ENCODE results near the gene RALA.

The RALA gene, protein sequence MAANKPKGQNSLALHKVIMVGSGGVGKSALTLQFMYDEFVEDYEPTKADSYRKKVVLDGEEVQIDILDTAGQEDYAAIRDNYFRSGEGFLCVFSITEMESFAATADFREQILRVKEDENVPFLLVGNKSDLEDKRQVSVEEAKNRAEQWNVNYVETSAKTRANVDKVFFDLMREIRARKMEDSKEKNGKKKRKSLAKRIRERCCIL

DNA sequence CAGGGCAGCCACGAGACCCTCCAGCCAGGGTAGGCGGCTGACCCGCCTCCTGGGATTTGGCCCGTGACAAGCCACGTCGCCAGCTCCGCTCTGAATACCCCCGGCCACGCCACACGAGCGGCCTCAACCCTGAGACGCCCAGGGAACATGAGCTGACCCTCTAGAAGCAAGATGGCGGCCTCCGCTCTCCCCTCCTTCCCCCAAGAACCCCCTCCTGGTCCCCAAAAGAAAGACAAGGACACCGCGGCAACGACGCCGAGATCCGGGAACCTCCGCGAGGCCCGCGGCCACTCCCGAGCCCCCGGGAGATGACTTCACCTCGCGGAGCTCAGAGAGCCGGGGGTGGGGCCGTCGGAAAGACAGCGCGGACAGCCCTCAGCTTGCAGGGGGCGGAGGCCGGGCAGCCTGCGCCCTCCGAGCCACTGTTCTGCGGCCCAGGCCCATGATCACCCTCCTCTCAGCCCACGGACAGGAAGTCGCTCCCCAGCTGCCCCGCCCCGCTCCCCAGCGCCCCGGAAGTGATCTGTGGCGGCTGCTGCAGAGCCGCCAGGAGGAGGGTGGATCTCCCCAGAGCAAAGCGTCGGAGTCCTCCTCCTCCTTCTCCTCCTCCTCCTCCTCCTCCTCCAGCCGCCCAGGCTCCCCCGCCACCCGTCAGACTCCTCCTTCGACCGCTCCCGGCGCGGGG, at the start of gene RALA:
Gene RALA (plus strand): TSS at position 526 of the 685 bp plus-strand sequence. CDS start 63,096 bp downstream, outside the sequence.
- DNase-seq (ENCODE audit: low read depth in 2 of 2): peak; percentile 63 to 84

DNA sequence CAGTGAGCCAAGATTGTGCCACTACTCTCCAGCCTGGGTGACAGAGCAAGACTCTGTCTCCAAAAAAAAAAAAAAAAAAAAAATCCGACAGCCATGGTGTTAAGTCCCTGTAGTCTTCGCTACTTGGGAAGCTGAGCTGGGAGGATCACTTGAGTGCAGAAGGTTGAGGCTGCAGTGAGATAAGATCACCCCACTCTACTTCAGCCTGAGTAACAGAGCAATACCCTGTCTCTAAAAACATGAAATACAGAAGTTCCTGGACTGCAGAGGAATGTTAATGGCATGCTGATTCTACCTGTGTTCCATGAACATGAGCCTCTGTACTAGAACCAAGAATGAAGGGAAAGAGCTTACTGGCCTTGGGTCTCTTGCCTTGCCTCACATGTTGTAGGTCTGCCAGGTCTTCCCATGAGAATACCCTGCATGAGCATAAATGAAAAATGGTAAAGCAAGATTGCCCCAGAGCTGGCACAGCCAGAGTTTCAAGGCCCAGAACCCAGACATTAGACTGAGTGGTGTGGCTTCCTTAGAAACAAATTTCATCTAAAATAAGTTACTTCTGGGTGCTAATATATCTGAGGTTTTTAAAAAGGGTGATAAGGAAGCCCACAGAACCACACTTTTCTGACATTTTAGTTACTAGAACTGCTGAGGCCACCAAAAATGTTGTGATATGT, 48.6 kb upstream of the RALA start:
- DNase-seq (ENCODE audit: low read depth in 2 of 2): no peak

DNA sequence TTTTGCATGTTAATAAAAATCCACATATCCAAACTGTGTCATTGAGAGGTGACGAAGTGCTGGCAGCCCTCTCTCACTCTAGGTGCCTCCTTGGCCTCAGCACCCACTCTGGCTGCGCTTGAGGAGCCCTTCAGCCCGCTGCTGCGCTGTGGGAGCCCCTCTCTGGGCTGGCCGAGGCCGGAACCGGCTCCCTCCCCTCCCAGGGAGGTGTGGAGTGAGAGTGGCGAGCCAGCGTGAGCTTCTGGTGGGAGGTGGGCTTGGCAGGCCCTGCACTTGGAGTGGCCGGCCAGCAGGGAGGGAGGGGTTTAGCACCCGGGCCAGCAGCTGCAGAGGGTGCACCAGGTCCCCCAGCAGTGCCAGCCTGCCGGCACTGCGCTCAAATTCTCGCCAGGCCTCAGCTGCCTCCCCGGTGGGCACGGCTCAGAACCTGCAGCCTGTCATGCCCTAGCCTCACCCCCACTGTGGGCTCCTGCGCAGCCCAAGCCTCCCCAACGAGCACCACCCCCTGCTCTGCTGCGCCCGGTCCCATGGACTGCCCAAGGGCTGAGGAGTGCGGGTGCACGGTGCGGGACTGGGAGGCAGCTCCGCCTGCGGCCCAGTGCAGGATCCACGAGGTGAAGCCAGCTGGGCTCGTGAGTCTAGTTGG, 46.0 kb upstream of the RALA start:
- no peak for DNase-seq (ENCODE audit: low read depth in 2 of 2)

DNA sequence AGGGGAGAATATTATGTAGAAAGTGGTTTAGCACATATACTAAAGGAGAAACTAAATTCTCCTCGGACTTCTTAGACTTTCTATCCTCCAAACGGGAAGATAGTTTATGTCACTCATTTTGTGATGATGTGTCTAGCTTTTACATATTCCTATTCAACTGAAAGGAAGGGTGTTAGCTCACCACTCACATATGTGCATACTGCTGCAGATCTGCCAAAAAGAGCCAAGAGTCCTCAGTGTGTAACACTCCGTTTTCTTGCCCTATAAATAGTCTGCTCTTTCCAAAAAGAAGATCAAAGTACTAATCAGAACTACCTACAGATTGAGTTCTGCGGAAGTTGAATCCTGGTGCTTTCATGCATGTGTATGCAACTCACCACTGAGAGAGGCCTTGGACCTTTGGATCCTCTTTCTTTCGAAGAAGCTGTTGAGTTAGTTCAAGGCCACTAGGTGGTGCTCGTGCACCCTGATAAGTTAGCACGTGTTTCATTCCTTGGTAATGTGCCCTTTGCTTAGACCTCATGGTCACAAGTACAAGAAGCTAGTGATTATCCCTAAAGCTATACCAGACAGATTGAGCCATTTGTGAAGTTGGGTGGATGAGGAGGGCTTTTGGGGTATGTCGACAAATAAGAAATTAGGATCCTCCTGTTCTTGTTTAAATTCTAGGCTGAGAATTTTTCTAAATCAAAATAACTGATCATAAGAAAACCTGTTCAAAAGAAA, 43.1 kb upstream of the RALA start:
- DNase-seq (ENCODE audit: low read depth in 2 of 2): peak; percentile 46 to 48

DNA sequence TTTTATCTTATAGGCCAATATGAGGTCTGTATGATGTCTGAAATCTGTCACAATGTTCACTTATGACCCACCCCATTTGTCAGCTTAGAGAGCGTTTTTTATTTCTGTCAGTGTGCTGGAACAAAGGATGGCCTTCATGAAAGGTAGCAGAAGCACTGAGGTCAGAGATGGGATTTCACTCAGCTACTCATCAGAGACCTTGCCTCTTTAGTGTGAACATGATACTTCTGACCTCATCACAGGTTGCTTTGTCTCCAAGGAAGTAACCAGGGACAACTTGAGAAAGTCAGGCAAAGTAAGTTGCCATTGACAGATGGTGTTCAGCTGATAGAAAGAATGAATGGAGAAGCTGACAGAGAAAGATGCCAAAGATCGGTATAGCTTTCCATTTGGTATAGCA, 40.8 kb upstream of the RALA start:
- DNase-seq (ENCODE audit: low read depth in 2 of 2): no peak

DNA sequence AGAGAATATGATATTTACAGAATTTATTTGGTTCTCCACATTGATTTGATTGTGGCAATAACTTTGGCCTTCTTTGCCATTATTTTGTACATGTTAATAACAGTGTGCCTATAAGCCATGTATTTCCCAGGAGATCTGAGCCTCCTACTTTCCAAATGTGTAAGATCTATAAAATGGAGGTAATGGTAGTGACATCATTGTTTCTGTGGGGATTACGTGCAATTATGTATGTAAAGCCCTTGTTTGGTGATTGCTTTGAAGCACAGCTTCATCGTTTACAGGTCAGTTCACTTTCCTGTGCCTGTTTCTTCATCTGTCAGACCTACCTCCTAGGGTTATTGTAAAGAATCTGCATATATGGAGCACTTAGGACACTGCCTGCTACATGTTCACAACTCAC, 39.8 kb upstream of the RALA start:
- no peak for DNase-seq (ENCODE audit: low read depth in 2 of 2)

DNA sequence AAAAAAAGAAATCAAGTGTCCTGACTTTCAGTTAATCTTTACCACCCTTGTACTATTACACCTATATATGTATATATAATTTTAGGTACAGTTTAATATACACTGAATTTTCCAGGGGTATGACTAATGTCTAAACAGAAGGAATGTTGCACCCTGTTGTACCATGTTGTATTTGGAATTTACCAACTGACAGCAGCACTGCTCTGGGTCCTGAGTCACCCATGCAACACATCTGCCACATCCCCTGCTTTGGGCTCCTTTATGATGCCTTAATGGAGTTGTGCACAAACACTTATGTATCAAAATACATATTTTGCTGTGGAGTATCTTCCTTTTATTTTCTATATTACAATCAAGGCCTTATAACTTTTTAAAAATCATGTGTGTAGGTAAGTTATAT, 36.0 kb upstream of the RALA start:
- DNase-seq (ENCODE audit: low read depth in 2 of 2): no peak

DNA sequence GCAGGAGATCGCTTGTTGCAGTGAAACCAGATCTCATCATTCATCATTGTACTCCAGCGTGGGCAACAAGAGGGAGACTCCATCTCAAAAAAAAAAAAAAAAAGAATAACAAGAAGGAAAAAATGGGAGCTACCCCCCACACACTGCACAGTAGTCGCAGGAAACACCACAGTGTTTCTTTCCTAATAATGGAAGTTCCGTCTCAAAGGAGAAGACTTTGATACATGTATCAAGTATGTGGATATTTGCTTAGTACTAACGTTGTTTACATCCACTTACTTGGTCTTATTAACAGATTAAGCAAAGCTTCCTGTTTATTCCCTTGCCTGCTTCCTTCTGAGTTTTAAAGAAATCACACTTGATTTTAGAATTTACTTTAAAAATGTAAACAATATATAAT, 35.0 kb upstream of the RALA start:
- DNase-seq (ENCODE audit: low read depth in 2 of 2): no peak

DNA sequence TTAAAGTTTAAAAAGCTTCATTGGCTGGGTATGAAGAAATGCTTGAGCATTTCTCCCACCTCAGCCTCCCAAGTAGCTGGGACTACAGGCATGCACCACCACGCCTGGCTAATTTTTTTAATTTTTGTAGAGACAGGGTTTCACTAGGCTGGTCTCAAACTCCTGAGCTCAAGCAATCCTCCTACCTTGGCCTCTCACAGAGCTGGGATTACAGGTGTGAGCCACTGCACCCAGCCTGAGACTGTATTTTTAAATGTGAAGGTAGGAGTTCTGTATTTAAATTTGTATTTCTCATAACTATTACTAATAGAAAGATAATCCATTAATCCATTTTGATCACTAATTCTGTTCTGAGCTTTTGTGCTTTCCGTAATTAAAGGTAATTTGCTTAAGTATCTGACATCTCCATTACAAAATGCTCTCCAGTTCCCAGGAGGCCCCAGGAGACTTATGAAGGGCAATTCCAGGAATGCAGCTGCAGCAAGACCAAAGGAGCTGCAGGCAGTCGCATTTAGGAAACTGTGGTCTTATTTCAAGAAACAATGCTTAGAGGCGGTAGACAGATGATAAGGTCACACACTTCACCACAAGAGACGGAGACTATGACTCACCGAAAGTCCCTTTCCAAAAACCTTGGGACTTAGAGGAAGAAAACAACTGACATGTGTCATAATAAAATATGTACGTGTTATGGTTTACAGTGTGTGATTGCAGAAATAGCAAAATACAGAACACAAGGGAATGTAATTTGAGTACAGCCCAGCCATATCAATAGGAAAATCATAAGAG, 33.9 kb upstream of the RALA start:
- DNase-seq (ENCODE audit: low read depth in 2 of 2): peak in 1 of 2 donors; percentile 36

DNA sequence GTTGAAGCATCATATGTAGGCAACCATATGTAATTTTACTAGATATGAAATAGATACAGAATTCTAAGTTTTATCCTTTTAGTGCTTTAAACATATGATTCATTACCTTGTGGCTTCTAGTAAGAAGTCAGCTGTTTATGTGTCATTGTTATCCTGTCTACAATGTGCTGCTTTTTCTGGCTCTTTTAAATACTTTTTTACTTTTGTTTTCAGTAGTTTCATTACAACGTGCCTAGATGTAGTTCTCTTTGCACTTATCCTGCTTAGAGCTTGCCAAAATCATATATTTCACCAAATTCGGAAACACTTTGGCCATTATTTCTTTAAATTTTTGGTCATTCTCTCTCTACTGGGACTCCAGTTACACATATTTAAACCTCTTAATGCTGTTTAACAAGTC, 30.8 kb upstream of the RALA start:
- DNase-seq (ENCODE audit: low read depth in 2 of 2): no peak

DNA sequence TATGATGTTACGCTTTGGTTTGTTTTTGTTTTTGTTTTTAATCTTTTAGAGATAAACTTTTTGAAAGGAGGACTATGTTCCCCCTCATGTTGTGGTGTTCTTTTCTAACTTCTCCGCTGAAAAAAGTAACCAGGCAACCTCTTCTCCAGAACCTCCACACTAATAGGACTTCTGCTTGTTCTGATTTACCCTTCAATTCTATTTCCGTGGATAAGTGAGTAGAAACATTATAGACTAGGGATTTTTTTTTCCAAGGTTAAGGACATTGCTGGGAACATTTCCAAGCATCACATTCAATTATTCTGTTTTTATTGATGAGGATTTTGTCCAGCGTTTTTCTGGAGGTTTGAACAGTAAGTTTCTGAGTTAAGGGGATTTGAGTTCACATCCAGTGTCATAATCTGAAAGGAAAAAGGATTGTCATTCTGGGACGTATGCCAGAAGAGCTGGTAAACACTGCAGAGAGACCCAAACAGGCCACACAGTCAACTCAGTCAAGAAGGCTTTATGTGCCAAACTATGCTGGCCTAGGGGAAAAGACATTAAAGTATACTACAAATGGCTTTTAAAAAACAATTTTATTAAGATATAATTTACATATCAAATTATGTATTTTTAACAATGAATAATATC, 28.3 kb upstream of the RALA start:
- no peak for DNase-seq (ENCODE audit: low read depth in 2 of 2)

DNA sequence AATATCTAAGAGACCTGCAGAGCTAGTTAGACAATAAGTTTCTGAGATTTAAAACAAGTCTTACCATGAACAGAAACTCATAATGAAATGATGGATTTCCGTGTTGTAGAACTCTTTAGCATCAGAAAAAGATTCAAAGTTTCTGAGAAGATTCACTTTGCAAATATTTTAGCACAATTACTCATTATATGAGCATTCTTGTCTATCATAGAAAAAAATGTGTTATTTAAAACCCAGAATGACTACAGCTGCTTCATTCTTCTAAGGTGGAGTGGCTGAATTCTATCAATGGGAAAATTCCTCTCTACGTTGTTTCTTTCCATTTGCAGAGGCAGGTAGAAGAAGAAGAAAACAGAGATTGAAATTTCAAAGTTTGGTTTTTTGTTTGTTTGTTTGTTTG, 21.0 kb upstream of the RALA start:
- DNase-seq (ENCODE audit: low read depth in 2 of 2): no peak

DNA sequence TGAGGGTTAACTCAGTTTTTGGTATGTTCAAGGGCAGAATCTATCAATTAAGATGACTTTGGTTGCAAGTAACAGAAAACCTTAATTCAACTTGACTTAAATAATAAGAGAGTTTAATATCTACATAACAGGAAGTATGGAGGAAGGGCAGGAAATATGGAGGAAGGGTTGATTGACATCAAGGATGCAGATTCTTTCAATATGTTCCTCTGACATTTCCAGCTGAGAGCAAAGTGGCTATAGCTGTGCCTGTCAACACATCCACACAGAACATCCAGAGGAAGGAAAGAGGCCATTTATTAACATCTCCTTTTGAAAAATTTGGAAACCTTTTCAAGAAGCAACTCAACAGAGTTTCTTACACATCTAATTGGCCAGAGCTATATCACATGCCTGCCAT, 19.4 kb upstream of the RALA start:
- DNase-seq (ENCODE audit: low read depth in 2 of 2): no peak

DNA sequence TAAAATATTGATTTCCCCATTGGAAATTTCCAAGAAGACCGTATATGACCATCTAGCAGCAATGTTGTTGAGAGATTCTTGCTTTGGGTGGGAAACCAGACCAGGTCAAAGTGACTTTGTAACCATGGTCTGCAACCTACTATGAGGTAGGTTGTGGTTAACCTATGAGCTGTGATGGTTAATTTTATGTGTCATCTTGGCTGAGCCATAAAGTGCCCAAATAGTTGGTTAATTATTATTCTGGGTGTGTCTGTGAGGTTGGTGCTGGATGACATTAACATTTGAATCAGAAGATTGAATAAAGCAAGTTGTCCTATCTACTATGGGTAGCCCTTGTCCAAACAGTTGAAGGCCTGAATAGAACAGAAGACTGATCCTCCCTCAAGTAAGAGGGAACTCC, 18.3 kb upstream of the RALA start:
- DNase-seq (ENCODE audit: low read depth in 2 of 2): no peak

DNA sequence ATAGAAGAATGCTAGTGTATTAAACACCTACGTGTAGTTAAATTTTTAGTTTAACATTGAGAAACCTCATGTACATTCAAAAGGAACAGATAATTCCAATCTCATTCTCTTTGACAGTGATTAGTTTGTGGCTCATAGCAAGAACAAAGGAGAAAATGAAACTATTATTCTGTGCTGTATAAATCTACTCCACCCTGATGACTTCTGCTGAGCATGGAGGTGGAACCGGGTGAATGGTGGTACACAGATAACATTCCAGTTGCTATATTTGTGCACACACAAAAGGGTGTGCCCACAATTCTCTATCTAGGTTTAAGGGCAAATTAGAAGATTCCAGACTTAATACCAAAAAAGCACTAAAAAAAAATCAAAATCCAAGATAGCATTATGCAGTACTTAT, 17.0 kb upstream of the RALA start:
- no peak for DNase-seq (ENCODE audit: low read depth in 2 of 2)

DNA sequence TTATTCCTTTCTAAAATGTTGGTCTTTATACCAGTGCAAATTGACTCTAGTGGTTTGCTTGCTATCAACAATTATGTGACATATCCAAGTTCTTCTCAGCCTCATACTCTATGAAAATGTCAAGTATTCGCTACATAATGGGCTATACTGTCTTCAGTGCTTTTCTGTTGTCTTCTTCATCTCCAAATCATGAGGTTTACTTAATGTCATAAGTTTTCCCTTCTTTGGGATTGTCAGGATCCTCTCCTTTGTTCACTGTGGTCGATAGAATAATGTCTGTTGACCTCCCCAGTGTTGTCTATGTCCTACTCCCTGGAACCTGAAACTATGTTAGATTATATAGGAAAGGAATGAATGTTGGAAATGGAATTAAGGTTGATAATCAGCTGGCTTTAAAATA, 16.4 kb upstream of the RALA start:
- no peak for DNase-seq (ENCODE audit: low read depth in 2 of 2)

DNA sequence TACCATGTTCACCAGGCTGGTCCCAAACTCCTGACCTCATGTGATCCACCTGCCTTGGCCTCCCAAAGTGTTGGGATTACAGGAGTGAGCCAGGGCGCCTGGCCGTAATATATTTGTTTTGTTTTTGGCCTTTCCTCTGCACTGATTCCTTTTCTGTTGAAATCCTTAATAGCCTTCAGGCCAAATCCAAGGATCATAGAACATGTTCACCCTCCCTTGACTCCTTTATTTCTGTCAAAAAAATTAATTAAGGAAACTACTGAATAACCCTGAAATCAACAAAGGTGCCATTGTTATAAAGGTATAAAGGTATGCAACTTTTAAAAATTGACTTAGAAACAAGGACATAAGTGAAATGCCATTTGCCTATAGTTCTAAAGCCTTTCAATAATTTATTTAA, 15.5 kb upstream of the RALA start:
- DNase-seq (ENCODE audit: low read depth in 2 of 2): no peak

DNA sequence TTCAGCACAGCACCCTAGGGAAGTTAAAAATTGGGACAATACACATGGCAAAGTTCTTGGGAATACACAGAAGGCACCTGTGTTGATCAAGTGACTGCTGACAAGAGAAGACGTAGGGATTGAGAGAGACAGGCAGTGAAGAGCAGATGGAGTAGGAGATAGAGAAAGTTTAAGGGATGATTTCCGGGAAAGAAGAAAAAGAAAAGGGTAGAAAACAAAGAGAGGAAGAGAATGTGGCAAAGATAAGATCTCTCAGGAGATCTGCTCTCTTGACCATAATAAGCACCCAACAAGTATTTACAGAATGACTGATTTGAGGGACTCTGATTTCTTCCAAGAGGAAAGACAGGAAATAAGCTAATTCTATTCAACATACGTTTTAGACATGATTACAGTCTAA, 15.1 kb upstream of the RALA start:
- DNase-seq (ENCODE audit: low read depth in 2 of 2): no peak

DNA sequence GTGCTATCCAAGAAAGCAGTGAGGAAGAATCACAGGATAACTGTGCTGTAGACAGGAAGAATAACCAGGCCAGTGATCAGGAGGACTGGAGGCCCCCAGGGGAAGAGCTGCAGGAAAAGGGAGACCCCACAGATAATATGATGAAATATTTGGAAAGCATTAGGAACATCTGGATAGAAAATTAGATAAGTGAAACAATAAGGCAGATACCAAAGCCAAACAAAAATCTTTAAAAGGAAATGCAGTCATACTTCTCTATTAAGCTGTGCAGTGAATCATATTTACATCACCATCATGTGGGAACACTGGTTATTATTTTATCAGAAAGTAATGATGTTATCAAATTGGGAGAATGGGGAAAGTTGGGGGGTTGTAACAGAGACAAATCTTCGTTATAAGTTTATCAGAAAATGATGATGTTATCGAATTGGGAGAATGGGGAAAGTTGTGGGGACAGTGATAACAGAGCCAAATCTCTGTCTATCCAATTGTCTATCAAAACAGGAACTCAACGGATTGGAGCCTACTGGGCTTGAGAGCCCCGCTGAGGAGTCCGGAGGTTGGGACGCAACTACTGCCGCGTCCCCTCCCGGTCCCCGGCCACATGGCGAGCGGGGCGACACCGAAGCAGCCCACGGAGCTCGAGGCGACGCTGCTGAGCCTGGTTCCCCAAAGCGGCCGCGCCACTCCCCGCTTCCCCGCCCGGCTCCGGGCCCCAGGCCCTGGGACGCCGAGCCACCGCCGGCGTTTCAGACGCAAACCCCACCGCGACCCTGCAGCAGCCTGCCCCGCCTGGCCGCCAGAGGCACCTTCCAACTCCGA, 14.0 kb upstream of the RALA start:
- DNase-seq (ENCODE audit: low read depth in 2 of 2): no peak

DNA sequence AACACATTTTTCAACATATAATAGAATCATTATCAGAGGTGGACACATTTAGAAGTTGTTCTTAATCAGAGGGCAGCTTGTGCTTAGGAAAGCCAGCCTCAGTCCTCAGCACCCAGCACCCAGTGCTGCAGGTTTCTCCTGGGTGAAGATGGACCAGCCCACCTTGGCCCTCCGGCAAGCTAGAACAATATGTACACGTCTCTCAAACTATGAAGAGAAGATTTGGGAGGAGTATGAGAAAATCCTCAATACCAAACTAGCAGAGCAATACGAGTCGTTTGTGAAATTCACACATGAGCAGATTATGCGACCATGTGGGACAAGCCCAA, 13.5 kb upstream of the RALA start:
- no peak for DNase-seq (ENCODE audit: low read depth in 2 of 2)
